SK-N-SH (cell line): ENCODE results near the gene CFAP69. TPM values are rescaled to one million over a fixed set of nuclear protein-coding genes. Genes with fewer than 3 reads are reported as not detected.

ENCODE experiments used
- CTCF ChIA-PET: fragments of 300-600, 350-600 bp; formaldehyde crosslinking; extraction: SDS; loops from one replicate; lab custom pipeline; 2021; lab: Yijun Ruan, JAX
- POLR2A ChIA-PET: fragments of 350-600 bp; sonication (Branson Sonifier 250); formaldehyde crosslinking; extraction: SDS; loops from one replicate; lab custom pipeline; 2020; ENCODE audit warnings: antibody characterized with exemption, inconsistent platforms; lab: Yijun Ruan, JAX
- DNase-seq: peaks from one replicate; pipeline ENCODE4 v3.0.0; 2012
- H2AFZ ChIP-seq: fragments of 200-600 bp; sonication (generic); 2 replicates; pipeline ENCODE4 v1.8.1; 2016; ENCODE audit warnings: antibody characterized with exemption, mild to moderate bottlenecking, low read depth
- H3F3A ChIP-seq: fragments of 200-600 bp; sonication (generic); replicated peaks from 2 replicates; pipeline ENCODE3; 2016; ENCODE audit warnings: antibody characterized with exemption, mild to moderate bottlenecking; ENCODE audit not compliant: insufficient read depth
- H3K27ac ChIP-seq, 2 experiments: fragments of 200-500 bp in 1 of 2; fragments of 200-600 bp in 1 of 2; sonication (Bioruptor generic) in 1 of 2; sonication (generic), shearing (Covaris generic) in 1 of 2; 2 replicates each; pipeline versions ENCODE4 v1.5.1 to v1.6.1; 2014 to 2016; ENCODE audit warnings: low read depth in 2 of 2, inconsistent platforms in 1 of 2, low read length in 1 of 2, mild to moderate bottlenecking in 1 of 2, mixed read lengths in 1 of 2
- H3K27me3 ChIP-seq: fragments of 200-600 bp; sonication (generic), shearing (Covaris generic); 2 replicates; pipeline ENCODE4 v1.6.1; 2016; ENCODE audit warnings: mixed run types; ENCODE audit not compliant: insufficient read depth
- H3K36me3 ChIP-seq, 2 experiments: fragments of 200-500 bp in 1 of 2; fragments of 200-600 bp in 1 of 2; sonication (Bioruptor generic) in 1 of 2; sonication (generic) in 1 of 2; replicated peaks in 1 of 2; 2 replicates each; pipeline versions ENCODE3 to v1.5.1; 2014 to 2016; ENCODE audit warnings: low read length in 1 of 2, mild to moderate bottlenecking in 1 of 2; ENCODE audit not compliant: insufficient read depth in 2 of 2, control insufficient read depth in 1 of 2
- H3K4me1 ChIP-seq, 2 experiments: fragments of 200-500 bp in 1 of 2; fragments of 200-600 bp in 1 of 2; sonication (Bioruptor generic) in 1 of 2; sonication (generic), shearing (Covaris generic) in 1 of 2; 2 replicates each; pipeline versions ENCODE4 v1.5.1 to v1.6.1; 2014 to 2016; ENCODE audit warnings: low read depth in 1 of 2, low read length in 1 of 2, mixed run types in 1 of 2; ENCODE audit not compliant: insufficient read depth in 2 of 2, control insufficient read depth in 1 of 2
- H3K4me2 ChIP-seq: fragments of 200-600 bp; sonication (generic), shearing (Covaris generic); 2 replicates; pipeline ENCODE4 v1.6.1; 2017; ENCODE audit warnings: mixed run types
- H3K4me3 ChIP-seq, 2 experiments: fragments of 200-500 bp in 1 of 2; fragments of 200-600 bp in 1 of 2; sonication (Bioruptor generic) in 1 of 2; sonication (generic), shearing (Covaris generic) in 1 of 2; 2 replicates each; pipeline versions ENCODE4 v1.5.1 to v1.8.1; 2014 to 2016; ENCODE audit warnings: low read depth in 2 of 2, inconsistent platforms in 1 of 2, low read length in 1 of 2, mild to moderate bottlenecking in 1 of 2, mixed read lengths in 1 of 2, moderate library complexity in 1 of 2
- H3K79me2 ChIP-seq: fragments of 200-600 bp; sonication (generic); 2 replicates; pipeline ENCODE4 v1.8.1; 2017; ENCODE audit warnings: mild to moderate bottlenecking; ENCODE audit not compliant: insufficient read depth
- H3K9ac ChIP-seq: fragments of 200-600 bp; sonication (generic); 2 replicates; pipeline ENCODE4 v1.6.1; 2017; ENCODE audit warnings: mixed run types
- H3K9me2 ChIP-seq: fragments of 200-600 bp; sonication (generic); 2 replicates; pipeline ENCODE4 v1.6.1; 2017; ENCODE audit warnings: mixed run types
- H3K9me3 ChIP-seq: fragments of 200-600 bp; sonication (generic); 2 replicates; pipeline ENCODE4 v1.6.1; 2017; ENCODE audit warnings: mixed run types, mild to moderate bottlenecking, moderate library complexity
- H4K20me1 ChIP-seq: fragments of 200-600 bp; sonication (generic); 2 replicates; pipeline ENCODE4 v1.6.1; 2017; ENCODE audit warnings: mild to moderate bottlenecking, mixed run types; ENCODE audit not compliant: insufficient read depth
- EZH2phosphoT487 ChIP-seq: fragments of 200-600 bp; sonication (generic); IDR thresholded peaks from 2 replicates; pipeline ENCODE4 v1.6.1; 2017; ENCODE audit warnings: low read depth, mixed run types, mild to moderate bottlenecking, antibody characterized with exemption, moderate library complexity, borderline replicate concordance
- FOSL2 ChIP-seq: IDR thresholded peaks from 2 replicates; pipeline ENCODE4 v1.4.0; 2012; ENCODE audit warnings: low read depth, mild to moderate bottlenecking, moderate library complexity, borderline replicate concordance
- NFIC ChIP-seq: IDR thresholded peaks from 2 replicates; pipeline ENCODE4 v1.4.0; 2012; ENCODE audit warnings: borderline replicate concordance
- RFX5 ChIP-seq: IDR thresholded peaks from 2 replicates; pipeline ENCODE4 v1.6.1; 2012; ENCODE audit warnings: mild to moderate bottlenecking, improper control_type of control experiment, low read length
- SMC3 ChIP-seq: IDR thresholded peaks from 2 replicates; pipeline ENCODE4 v1.6.1; 2012; ENCODE audit warnings: low read depth, low read length, improper control_type of control experiment
- TAF1 ChIP-seq: IDR thresholded peaks from 2 replicates; pipeline ENCODE4 v1.6.1; 2012; ENCODE audit warnings: low read depth, mild to moderate bottlenecking, low read length, moderate library complexity, borderline replicate concordance
- WGBS: methylation state at CpG from one replicate; pipeline ENCODE4 v1.1.6; 2017; ENCODE audit warnings: low lambda C conversion rate; 5-methylcytosine and 5-hydroxymethylcytosine counted together
- polyA plus RNA-seq, 3 experiments: library from polyadenylated mRNA; depleted of rRNA; stranded (reverse); fragments of >200 nt; gene quantifications; 2 replicates each; pipeline ENCODE4 v1.2.3, GENCODE V29; 2012
- TF ChIP-seq, protein P1 (sequence below): IDR thresholded peaks from 2 replicates; pipeline ENCODE4 v1.6.1; 2012; ENCODE audit warnings: mild to moderate bottlenecking, low read depth, low read length, moderate library complexity
- TF ChIP-seq, protein P2 (sequence below): fragments of 150-350 bp; IDR thresholded peaks from 2 replicates; pipeline ENCODE4 v1.6.1; 2017; ENCODE audit warnings: antibody characterized with exemption, low read length, low read depth, borderline replicate concordance
- TF ChIP-seq, protein P3 (sequence below): IDR thresholded peaks from 2 replicates; pipeline ENCODE4 v1.4.0; 2012; ENCODE audit warnings: low read depth, borderline replicate concordance

CFAP69 gene
- polyA plus RNA-seq, 1 of the 3 experiments (the other 2 are of a cell fraction) = 2.3 TPM

DNA sequence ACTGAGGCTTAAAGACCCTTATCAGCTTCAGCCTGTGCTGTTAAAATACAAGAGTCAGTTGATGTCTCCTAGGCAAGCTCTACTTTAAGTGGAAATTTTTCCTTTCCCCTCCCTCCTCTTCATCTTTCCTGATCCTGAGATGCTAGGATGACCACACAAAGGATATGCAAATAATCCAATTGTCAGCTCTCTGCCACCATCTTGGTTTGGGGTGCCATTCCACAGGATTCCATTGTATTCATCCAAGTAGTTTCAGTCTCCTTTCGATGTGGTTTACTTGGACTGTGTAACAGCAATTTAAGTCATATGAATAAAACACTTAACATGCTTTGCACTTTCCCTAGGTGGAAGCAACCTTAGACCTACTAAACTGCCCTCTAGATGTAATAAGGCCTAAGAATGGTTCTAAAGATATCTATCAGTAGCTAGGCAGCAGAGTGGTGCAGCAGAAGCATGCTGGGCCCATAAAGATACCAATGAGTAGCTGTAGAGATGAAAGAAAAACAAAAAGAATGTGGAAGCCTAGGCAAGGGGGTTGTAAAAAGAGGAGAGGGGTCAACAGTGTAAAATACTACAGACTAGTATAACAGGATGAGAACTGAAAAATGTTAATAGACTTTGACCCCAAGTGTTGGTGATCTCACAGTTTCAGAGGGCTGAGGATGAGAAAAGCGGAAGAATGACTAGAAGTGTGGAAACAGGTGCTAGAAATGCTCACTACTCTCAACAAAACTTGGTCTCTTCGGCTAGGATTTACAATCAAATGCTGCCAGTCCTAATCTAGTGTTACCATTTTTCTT, 2.4 kb upstream of the CFAP69 start:
- DNase-seq = no peak

DNA sequence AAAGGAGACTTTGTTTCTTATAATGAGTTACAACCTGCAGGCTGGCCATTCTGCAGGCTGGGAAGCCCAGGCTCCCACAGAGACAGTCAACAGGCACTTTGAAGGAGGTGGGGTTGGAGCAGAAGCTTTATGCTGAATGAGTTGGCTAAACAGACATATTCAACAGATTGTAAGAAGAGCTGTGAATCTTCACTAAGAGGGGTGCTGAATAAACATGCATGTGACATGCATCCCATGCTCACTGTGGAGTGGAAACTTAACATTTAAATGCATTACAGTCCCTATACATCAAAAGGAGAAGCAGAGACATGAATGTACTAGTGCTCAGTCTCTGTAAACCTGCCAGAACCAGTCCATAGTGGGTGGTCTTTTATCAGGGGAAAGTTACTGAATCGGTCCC, 1.4 kb upstream of the CFAP69 start:
- no peak overlapping the region for H3K9ac ChIP-seq
- POLR2A ChIA-PET = no interaction called here
- TF ChIP-seq EZH2phosphoT487 (no peak), RFX5 (no peak), SMC3 (no peak)
- TF ChIP-seq, protein P1, sequence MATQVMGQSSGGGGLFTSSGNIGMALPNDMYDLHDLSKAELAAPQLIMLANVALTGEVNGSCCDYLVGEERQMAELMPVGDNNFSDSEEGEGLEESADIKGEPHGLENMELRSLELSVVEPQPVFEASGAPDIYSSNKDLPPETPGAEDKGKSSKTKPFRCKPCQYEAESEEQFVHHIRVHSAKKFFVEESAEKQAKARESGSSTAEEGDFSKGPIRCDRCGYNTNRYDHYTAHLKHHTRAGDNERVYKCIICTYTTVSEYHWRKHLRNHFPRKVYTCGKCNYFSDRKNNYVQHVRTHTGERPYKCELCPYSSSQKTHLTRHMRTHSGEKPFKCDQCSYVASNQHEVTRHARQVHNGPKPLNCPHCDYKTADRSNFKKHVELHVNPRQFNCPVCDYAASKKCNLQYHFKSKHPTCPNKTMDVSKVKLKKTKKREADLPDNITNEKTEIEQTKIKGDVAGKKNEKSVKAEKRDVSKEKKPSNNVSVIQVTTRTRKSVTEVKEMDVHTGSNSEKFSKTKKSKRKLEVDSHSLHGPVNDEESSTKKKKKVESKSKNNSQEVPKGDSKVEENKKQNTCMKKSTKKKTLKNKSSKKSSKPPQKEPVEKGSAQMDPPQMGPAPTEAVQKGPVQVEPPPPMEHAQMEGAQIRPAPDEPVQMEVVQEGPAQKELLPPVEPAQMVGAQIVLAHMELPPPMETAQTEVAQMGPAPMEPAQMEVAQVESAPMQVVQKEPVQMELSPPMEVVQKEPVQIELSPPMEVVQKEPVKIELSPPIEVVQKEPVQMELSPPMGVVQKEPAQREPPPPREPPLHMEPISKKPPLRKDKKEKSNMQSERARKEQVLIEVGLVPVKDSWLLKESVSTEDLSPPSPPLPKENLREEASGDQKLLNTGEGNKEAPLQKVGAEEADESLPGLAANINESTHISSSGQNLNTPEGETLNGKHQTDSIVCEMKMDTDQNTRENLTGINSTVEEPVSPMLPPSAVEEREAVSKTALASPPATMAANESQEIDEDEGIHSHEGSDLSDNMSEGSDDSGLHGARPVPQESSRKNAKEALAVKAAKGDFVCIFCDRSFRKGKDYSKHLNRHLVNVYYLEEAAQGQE = no peak
- peaks cover 0 to under 1% of the 10 kb centered on the region in 2 experiments for H3K36me3 ChIP-seq
- no peaks in the 10 kb centered on the region for H4K20me1 ChIP-seq
- no peaks in the 10 kb centered on the region for H3K9me3 ChIP-seq
- H3K27ac ChIP-seq = no peak overlapping the region
- CTCF ChIA-PET = interaction anchor here (0.8 to 2.6 kb wide), 6 partner anchors 23 to 184 kb away, joined by 3 to 12 read pairs (median 4); partner anchors contain the start of genes STEAP1 and STEAP2
- no peak overlapping the region for H2AFZ ChIP-seq
- no peaks in the 10 kb centered on the region for H3K27me3 ChIP-seq
- H3K9me2 ChIP-seq = no peaks in the 10 kb centered on the region
- H3K4me2 ChIP-seq = no peak overlapping the region
- no peaks in the 10 kb centered on the region for H3K79me2 ChIP-seq
- H3F3A ChIP-seq = peaks cover 4% of the 10 kb centered on the region
- no peak overlapping the region for H3K4me3 ChIP-seq
- WGBS = 43% methylated on average over 1 of the region's 1 CpG
- no peak for DNase-seq
- peaks cover 0 to 16% of the 10 kb centered on the region in 2 experiments; a peak in 1 of 4 replicates for H3K4me1 ChIP-seq

More for the DNA sequence above, 2.4 kb upstream of the CFAP69 start:
- Histone ChIP-seq H3K4me2 (no peak overlapping the region), H3K79me2 (no peaks in the 10 kb centered on the region), H3K9ac (no peak overlapping the region), H3K9me2 (no peaks in the 10 kb centered on the region), H3K27ac (no peak overlapping the region), H3F3A (peaks cover 4% of the 10 kb centered on the region), H4K20me1 (no peaks in the 10 kb centered on the region), H3K27me3 (no peaks in the 10 kb centered on the region), H3K4me3 (no peak overlapping the region), H2AFZ (no peak overlapping the region), H3K9me3 (no peaks in the 10 kb centered on the region), H3K36me3 (peaks cover 0 to 4% of the 10 kb centered on the region in 2 experiments), H3K4me1 (peaks cover 0 to 16% of the 10 kb centered on the region in 2 experiments; a peak in 1 of 4 replicates)
- CTCF ChIA-PET = interaction anchor here (1.0 to 2.6 kb wide), 4 partner anchors 27 to 185 kb away, joined by 3 to 12 read pairs (median 6); partner anchors contain the start of gene STEAP2
- WGBS = 56% methylated on average over 3 of the region's 3 CpGs
- TF ChIP-seq, protein P2, sequence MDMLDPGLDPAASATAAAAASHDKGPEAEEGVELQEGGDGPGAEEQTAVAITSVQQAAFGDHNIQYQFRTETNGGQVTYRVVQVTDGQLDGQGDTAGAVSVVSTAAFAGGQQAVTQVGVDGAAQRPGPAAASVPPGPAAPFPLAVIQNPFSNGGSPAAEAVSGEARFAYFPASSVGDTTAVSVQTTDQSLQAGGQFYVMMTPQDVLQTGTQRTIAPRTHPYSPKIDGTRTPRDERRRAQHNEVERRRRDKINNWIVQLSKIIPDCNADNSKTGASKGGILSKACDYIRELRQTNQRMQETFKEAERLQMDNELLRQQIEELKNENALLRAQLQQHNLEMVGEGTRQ = no peak
- TF ChIP-seq NFIC (no peak), FOSL2 (no peak), TAF1 (no peak)
- TF ChIP-seq, protein P3, sequence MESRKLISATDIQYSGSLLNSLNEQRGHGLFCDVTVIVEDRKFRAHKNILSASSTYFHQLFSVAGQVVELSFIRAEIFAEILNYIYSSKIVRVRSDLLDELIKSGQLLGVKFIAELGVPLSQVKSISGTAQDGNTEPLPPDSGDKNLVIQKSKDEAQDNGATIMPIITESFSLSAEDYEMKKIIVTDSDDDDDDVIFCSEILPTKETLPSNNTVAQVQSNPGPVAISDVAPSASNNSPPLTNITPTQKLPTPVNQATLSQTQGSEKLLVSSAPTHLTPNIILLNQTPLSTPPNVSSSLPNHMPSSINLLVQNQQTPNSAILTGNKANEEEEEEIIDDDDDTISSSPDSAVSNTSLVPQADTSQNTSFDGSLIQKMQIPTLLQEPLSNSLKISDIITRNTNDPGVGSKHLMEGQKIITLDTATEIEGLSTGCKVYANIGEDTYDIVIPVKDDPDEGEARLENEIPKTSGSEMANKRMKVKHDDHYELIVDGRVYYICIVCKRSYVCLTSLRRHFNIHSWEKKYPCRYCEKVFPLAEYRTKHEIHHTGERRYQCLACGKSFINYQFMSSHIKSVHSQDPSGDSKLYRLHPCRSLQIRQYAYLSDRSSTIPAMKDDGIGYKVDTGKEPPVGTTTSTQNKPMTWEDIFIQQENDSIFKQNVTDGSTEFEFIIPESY = no peak
- POLR2A ChIA-PET = interaction anchor here (0.9 kb wide), 1 partner anchor 15 kb away, joined by 3 read pairs; no protein-coding TSS in a partner anchor
